Measurements from ENCODE around the gene SERAC1.
"Not testable (repeated sequence)": the region's sequence is repeated elsewhere in the genome, so short reads cannot be mapped to it uniquely, and the experiment has no call there.

Gene SERAC1

DNA sequence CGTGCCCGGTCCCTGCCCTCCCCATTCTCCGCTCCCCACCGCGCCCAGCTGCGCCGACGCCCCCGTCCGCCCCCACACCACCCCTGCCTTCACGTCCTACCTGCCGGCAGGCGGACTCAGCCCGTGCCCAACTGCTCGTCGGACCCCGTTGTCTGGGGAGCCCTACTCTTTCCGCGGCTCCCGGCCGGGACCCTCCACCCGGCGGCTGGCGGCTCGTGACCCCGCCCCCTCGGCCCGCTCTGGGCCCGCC is at the start of gene SERAC1:
Gene SERAC1, minus strand, starts transcription at position 223 of the 250 bp plus-strand sequence. CDS start 9,899 bp downstream, outside the sequence.
- peak within 1 kb of the TSS; percentile 97 for H3K27ac Mint-ChIP-seq (ENCODE audit: low read depth)
- H3K27me3 Mint-ChIP-seq = no peaks in the 10 kb centered on the region
- peaks cover 9% of the 10 kb centered on the region for H3K36me3 Mint-ChIP-seq (ENCODE audit: insufficient read depth)
- ATAC-seq (replicated peaks; ENCODE audit: extremely low read depth, poor library complexity, severe bottlenecking) (peak; percentile 45), DNase-seq (ENCODE audit: low spot score in 2 of 2) (no peak)
- H3K4me1 Mint-ChIP-seq = peaks cover 28% of the 10 kb centered on the region
- H3K9me3 Mint-ChIP-seq = no peaks in the 10 kb centered on the region
- H3K4me3 Mint-ChIP-seq = peak within 1 kb of the TSS; percentile 90

DNA sequence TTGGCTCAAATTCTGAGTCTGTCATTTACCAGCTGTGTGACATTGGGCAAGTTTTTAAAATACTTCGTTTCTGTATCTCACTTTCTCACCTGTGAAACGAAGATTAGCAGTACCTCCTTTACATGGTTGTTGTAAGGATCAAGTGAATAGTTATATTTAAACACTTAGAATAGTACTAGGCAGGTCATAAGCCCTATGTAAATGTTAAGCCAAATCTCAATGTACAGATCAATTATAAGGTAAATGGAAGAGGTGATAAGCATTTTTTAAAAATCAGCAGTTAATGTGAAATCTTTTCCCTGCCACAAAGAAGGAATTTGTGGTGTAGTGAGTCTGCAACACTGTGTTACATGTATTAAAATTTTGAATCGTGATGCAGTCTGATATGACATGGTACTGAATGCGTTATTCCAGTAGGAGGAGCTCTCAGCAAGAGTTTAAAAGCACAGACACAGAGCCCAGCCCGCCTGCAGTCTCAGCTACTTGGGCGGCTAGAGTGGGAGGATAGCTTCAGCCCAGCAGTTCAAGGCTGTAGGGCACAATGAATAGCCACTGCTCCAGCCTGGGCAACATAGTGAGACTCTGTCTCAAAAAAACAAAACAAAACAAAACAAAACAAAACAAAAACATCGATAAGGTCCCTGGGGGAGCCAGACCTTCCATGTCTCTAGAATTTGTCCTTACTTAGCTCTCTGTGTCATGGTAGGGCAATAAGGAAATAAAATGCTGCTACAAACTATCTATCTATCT is 46.0 kb upstream of the SERAC1 start:
- no peaks in the 10 kb centered on the region for H3K4me1 Mint-ChIP-seq
- H3K27me3 Mint-ChIP-seq = no peaks in the 10 kb centered on the region
- H3K27ac Mint-ChIP-seq (ENCODE audit: low read depth) = no peak overlapping the region
- ATAC-seq (replicated peaks; ENCODE audit: extremely low read depth, poor library complexity, severe bottlenecking) (peak; percentile 88), DNase-seq (ENCODE audit: low spot score in 2 of 2) (peak in 1 of 2 donors; percentile 24)
- H3K4me3 Mint-ChIP-seq = no peak overlapping the region
- H3K9me3 Mint-ChIP-seq = no peaks in the 10 kb centered on the region
- no peaks in the 10 kb centered on the region for H3K36me3 Mint-ChIP-seq (ENCODE audit: insufficient read depth)

DNA sequence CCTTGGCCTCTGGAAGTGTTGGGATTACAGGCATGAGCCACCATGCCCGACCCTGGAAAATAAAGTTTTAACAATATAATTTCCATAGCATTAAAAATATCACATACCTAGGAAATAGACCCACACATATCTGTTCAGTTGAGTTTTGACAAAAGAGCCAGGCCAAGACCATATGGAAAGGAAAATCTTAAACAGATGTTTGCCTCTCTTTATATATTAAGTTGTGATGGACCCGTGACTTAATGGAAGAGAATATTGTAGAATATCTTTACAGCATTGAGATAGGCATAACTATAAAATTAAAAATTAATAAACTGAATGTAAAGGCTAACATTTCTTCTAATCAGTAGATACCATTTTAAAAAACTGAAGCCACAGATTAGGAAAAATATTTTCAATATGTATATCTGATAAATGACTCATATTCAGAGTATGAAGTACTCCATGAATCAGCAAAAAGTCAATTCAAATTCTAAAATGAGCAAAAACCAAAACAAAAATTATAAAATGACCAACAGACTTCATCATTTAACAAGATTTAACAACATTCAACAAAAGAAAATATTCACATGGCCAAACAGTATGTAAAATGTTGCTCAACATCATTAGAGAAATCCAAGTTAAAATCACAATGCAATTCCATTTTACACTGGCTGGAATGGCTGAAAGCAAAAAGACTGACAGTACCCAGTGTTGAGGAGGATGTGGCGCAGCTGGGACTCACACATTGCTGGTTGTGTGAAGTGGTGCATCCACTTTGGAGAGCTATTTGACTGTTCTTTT is 43.4 kb upstream of the SERAC1 start:
- DNase-seq (ENCODE audit: low spot score in 2 of 2) (no peak), ATAC-seq (replicated peaks; ENCODE audit: extremely low read depth, poor library complexity, severe bottlenecking) (peak; percentile 62)
- Mint-ChIP-seq H3K4me1 (peaks cover 6% of the 10 kb centered on the region), H3K4me3 (no peak overlapping the region), H3K9me3 (no peaks in the 10 kb centered on the region), H3K27me3 (no peaks in the 10 kb centered on the region), H3K36me3 (ENCODE audit: insufficient read depth) (no peaks in the 10 kb centered on the region), H3K27ac (ENCODE audit: low read depth) (no peak overlapping the region)

DNA sequence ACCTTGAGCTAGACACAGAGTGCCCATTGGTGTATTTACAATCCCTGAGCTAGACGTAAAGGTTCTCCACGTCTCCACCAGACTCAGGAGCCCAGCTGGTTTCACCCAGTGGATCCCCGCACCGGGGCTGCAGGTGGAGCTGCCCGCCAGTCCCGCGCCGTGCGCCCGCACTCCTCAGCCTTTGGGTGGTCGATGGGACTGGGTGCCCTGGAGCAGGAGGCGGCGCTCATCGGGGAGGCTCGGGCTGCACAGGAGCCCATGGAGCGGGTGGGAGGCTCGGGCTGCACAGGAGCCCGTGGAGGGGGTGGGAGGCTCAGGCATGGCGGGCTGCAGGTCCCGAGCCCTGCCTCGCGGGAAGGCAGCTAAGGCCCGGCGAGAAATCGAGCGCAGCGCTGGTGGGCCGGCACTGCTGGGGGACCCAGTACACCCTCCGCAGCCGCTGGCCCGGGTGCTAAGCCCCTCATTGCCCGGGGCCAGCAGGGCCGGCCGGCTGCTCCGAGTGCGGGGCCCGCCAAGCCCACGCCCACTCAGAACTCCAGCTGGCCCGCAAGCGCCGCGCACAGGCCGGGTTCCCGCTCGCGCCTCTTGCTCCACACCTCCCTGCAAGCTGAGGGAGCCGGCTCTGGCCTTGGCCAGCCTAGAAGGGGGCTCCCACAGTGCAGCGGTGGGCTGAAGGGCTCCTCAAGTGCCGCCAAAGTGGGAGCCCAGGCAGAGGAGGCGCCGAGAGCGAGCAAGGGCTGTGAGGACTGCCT is 41.7 kb upstream of the SERAC1 start:
- H3K9me3 Mint-ChIP-seq; DNase-seq (ENCODE audit: low spot score in 2 of 2); ATAC-seq (replicated peaks; ENCODE audit: extremely low read depth, poor library complexity, severe bottlenecking); H3K27me3 Mint-ChIP-seq; H3K27ac Mint-ChIP-seq (ENCODE audit: low read depth); H3K4me1 Mint-ChIP-seq; H3K4me3 Mint-ChIP-seq; H3K36me3 Mint-ChIP-seq (ENCODE audit: insufficient read depth): not testable (repeated sequence)

DNA sequence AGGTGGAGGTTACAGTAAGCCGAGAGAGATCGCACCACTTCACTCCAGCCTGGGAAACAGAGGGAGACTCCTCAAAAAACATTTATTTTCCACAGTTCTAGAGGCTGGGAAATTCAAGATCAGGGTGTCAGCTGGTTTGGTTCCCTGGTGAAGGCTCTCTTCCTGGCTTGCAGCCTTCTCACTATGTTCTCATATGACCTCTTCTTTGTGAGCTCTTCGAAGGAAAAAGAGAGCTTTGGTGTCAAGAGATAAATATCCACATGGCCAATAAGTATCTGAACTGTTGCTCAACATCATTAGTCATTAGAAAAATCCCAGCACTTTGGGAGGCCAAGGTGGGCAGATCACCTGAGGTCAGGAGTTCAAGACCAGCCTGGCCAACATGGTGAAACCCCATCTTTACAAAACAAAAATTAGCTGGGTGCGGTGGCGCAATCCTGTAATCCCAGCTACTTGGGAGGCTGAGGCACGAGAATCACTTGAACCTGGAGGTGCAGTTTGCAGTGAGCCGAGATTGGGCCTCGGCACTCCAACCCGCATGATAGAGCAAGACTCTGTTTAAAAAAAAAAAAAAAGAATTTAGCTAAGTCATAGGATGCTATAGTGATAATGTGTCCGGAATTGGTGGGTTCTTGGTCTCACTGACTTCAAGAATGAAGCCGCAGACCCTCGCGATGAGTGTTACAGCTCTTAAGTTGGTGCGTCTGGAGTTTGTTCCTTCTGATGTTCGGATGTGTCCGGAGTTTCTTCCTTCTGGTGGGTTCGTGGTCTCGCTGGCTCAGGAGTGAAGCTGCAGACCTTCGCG is 40.4 kb upstream of the SERAC1 start:
- H3K27ac Mint-ChIP-seq (ENCODE audit: low read depth); ATAC-seq (replicated peaks; ENCODE audit: extremely low read depth, poor library complexity, severe bottlenecking); H3K36me3 Mint-ChIP-seq (ENCODE audit: insufficient read depth); H3K4me1 Mint-ChIP-seq; H3K9me3 Mint-ChIP-seq; H3K4me3 Mint-ChIP-seq; H3K27me3 Mint-ChIP-seq; DNase-seq (ENCODE audit: low spot score in 2 of 2): not testable (repeated sequence)

DNA sequence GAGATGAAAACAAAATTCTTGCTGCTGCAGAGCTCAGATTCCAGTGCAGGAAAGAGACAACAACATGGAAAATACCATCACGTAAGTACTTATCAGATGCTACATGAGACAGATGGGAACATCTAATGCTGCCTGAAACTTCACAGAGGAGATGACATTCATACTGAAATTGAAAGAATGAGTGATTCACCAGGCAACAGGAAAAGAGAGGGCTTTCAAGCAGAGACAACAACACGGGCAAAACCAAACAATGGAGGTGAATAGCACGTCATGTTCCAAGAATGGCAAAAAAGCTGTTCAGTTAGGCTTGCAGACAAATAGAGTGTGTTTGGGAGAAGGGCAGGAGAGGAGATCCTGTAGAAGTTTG is 39.3 kb upstream of the SERAC1 start:
- Mint-ChIP-seq H3K27ac (ENCODE audit: low read depth) (no peak overlapping the region), H3K4me1 (peaks cover 6% of the 10 kb centered on the region), H3K4me3 (no peak overlapping the region), H3K9me3 (no peaks in the 10 kb centered on the region), H3K36me3 (ENCODE audit: insufficient read depth) (no peaks in the 10 kb centered on the region), H3K27me3 (no peaks in the 10 kb centered on the region)
- ATAC-seq (replicated peaks; ENCODE audit: extremely low read depth, poor library complexity, severe bottlenecking) (no peak), DNase-seq (ENCODE audit: low spot score in 2 of 2) (no peak)

DNA sequence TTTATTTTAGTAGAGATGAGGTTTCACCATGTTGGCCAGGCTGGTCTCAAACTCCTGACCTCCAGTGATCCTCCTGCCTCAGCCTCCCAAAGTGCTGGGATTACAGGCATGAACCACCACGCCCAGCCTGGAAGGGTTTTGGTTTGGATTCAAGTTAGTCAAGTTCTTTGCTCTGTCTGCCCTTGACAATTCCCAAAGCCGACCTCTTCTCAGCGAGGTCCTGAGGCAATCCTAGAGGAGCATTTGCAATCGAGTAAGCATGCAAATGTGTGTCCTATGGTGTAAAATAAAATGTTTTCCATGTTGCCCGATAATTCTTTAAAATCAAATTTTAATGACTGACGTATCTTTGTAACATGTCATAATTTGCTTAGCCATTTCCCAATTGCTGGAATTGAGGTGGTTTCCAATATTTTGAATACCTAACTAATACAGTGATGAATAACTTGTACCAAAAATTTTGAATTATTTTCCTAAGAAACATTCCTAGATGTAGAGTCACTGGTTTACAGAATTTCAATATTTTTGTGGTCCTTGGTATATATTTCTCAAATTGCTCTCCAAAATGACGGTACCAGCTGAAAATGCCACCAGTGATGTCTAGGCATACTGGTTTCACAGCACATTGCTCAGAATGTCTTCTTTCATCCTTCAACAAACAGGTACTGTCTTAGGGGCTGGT is 38.8 kb upstream of the SERAC1 start:
- H3K27me3 Mint-ChIP-seq = no peaks in the 10 kb centered on the region
- H3K4me3 Mint-ChIP-seq = no peak overlapping the region
- no peaks in the 10 kb centered on the region for H3K9me3 Mint-ChIP-seq
- peaks cover 6% of the 10 kb centered on the region for H3K4me1 Mint-ChIP-seq
- DNase-seq (ENCODE audit: low spot score in 2 of 2) (no peak), ATAC-seq (replicated peaks; ENCODE audit: extremely low read depth, poor library complexity, severe bottlenecking) (no peak)
- H3K27ac Mint-ChIP-seq (ENCODE audit: low read depth) = no peak overlapping the region
- no peaks in the 10 kb centered on the region for H3K36me3 Mint-ChIP-seq (ENCODE audit: insufficient read depth)

DNA sequence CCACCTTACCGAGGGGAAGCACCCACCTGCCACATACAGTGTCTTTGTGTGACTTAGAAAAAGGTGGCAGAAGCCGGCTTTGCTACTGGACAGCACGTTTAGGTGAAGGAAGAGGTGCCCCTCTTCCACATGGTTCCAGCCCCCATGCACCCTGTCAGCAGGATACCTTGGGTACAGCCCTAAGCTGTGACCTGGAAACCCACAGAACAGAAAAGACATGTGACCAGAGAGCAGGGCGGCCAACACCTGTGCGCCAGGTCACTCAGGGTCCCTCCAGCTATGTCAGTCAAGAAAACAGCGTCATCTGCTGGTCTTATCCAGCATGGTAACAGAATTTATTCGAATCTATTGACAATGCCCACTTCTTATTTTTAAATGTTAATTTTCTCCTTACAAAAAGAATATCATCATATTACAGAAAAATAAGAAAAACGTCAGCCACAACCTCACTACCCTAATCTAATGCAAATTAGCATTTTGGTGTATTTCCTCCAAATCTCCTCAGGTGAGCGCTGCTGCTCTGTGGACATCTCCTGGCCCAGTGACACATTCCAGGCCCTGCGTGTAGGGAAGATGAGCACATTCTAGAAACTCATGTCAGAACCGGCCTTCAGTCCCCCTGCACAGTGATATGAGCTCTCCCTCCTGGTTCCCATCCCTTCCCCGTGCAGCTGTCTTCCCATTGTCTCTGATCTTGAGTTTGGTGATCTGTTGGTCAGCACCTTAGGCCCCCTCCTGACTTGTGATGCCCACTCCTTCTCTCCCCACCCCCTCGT is 37.3 kb upstream of the SERAC1 start:
- DNase-seq (ENCODE audit: low spot score in 2 of 2) (no peak), ATAC-seq (replicated peaks; ENCODE audit: extremely low read depth, poor library complexity, severe bottlenecking) (no peak)
- H3K4me1 Mint-ChIP-seq = peaks cover 6% of the 10 kb centered on the region
- no peaks in the 10 kb centered on the region for H3K27me3 Mint-ChIP-seq
- H3K27ac Mint-ChIP-seq (ENCODE audit: low read depth) = no peak overlapping the region
- no peaks in the 10 kb centered on the region for H3K36me3 Mint-ChIP-seq (ENCODE audit: insufficient read depth)
- H3K9me3 Mint-ChIP-seq = no peaks in the 10 kb centered on the region
- H3K4me3 Mint-ChIP-seq = no peak overlapping the region

DNA sequence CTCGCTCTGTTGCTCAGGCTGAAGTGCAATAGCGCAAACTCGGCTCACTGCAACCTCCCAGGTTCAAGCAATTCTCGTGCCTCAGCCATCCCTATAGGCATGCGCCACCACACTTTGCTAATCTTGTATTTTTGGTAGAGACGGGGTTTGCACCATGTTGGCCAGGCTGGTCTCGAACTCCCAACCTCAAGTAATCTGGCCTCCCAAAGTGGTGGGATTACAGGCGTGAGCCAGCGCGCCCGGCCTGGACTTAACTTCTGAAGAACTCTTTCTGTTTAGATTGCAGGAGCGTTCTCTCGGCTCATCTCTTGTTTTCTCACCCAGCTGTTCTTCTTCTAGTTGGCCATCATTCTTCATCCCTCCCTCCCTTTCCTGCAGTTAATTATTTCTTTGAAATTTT is 30.4 kb upstream of the SERAC1 start:
- H3K4me3 Mint-ChIP-seq = no peak overlapping the region
- DNase-seq (ENCODE audit: low spot score in 2 of 2) (no peak), ATAC-seq (replicated peaks; ENCODE audit: extremely low read depth, poor library complexity, severe bottlenecking) (no peak)
- no peaks in the 10 kb centered on the region for H3K4me1 Mint-ChIP-seq
- no peak overlapping the region for H3K27ac Mint-ChIP-seq (ENCODE audit: low read depth)
- H3K9me3 Mint-ChIP-seq = no peaks in the 10 kb centered on the region
- H3K27me3 Mint-ChIP-seq = no peaks in the 10 kb centered on the region
- peaks cover 2% of the 10 kb centered on the region for H3K36me3 Mint-ChIP-seq (ENCODE audit: insufficient read depth)

DNA sequence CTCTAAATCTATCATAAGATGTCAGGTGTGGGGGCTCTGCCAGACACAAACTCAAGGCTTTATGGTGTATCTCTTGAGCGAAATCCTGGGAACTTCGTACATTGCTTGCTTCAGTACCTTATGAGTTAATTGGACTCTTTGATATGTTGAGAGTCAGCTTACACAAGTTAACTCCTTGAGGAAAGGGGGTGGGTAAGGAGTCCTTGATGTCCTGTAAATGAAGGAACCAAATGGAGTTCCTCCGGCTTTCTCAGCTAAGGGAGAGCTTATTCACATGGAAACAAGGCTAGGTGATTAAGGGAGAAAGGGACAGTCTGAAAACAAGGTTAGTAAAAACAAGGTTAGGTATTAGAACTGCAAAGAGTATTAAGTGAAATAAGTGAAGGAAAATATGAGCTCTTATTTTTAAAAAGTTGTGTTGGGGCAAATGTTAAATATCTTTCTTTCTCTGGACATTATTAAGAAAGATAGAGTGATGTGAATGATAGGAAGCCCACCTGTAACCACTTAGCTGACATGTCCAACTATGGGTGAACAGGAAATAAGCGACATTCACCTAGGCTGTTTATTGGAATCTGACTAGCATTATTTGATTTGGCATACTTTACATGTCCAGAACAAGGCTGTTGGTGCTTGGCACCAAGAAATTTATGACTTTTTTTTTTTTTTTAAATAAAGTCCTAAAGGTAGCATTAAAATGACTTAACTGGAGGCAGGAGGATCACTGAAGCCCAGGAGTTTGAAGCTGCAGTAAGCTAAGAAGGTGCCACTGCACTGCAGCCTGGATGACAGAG is 26.6 kb upstream of the SERAC1 start:
- Mint-ChIP-seq H3K36me3 (ENCODE audit: insufficient read depth) (peaks cover 17% of the 10 kb centered on the region), H3K27ac (ENCODE audit: low read depth) (no peak overlapping the region), H3K4me3 (no peak overlapping the region), H3K9me3 (no peaks in the 10 kb centered on the region), H3K27me3 (no peaks in the 10 kb centered on the region), H3K4me1 (no peaks in the 10 kb centered on the region)
- DNase-seq (ENCODE audit: low spot score in 2 of 2) = no peak
- ATAC-seq (replicated peaks; ENCODE audit: extremely low read depth, poor library complexity, severe bottlenecking) = no peak

DNA sequence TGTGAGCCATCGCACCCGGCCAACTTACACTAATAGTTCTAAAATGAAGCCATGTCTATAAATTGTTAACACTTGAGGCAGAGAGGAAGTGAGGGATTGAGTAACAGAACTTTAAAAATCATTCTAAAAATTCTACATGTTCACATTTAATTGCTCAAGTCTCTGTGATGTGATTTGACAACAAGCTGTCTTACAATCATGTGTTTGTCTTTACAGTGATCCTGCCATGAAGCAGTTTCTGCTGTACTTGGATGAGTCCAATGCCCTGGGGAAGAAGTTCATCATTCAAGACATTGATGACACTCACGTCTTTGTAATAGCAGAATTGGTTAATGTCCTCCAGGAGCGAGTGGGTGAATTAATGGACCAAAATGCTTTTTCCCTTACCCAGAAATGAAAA is 23.7 kb upstream of the SERAC1 start:
- peaks cover 19% of the 10 kb centered on the region for H3K36me3 Mint-ChIP-seq (ENCODE audit: insufficient read depth)
- DNase-seq (ENCODE audit: low spot score in 2 of 2) (no peak), ATAC-seq (replicated peaks; ENCODE audit: extremely low read depth, poor library complexity, severe bottlenecking) (no peak)
- no peak overlapping the region for H3K27ac Mint-ChIP-seq (ENCODE audit: low read depth)
- no peak overlapping the region for H3K4me3 Mint-ChIP-seq
- H3K9me3 Mint-ChIP-seq = no peaks in the 10 kb centered on the region
- H3K27me3 Mint-ChIP-seq = no peaks in the 10 kb centered on the region
- no peaks in the 10 kb centered on the region for H3K4me1 Mint-ChIP-seq
